GM12872 (cell line): ENCODE results near the gene CROCC.

Experiments used
- CTCF ChIP-seq: IDR thresholded peaks from 3 replicates; pipeline ENCODE4 v1.5.1; 2011; ENCODE audit warnings: low read depth, mild to moderate bottlenecking, low read length, moderate library complexity; ENCODE audit not compliant: insufficient read depth

The CROCC gene

GRCh38 chr1:17013491-17014320 is 92.0 kb downstream of the CROCC start:
- TF ChIP-seq CTCF = no peak

- no peak for TF ChIP-seq CTCF
Observed at GRCh38 chr1:17014671-17015567, 93.2 kb downstream of the CROCC start.

GRCh38 chr1:17016317-17016661 is 94.6 kb downstream of the CROCC start:
- no peak for TF ChIP-seq CTCF

- TF ChIP-seq CTCF = no peak
Observed at GRCh38 chr1:17017435-17017834, 95.7 kb downstream of the CROCC start.

GRCh38 chr1:17018849-17019248 is 97.1 kb downstream of the CROCC start:
- no peak for TF ChIP-seq CTCF

- no peak for TF ChIP-seq CTCF
Observed at GRCh38 chr1:17020502-17020901, 98.8 kb downstream of the CROCC start.

GRCh38 chr1:17021896-17022295 is 100.2 kb downstream of the CROCC start:
- TF ChIP-seq CTCF = no peak
